ENCODE results near the gene DPPA5.

DNA sequence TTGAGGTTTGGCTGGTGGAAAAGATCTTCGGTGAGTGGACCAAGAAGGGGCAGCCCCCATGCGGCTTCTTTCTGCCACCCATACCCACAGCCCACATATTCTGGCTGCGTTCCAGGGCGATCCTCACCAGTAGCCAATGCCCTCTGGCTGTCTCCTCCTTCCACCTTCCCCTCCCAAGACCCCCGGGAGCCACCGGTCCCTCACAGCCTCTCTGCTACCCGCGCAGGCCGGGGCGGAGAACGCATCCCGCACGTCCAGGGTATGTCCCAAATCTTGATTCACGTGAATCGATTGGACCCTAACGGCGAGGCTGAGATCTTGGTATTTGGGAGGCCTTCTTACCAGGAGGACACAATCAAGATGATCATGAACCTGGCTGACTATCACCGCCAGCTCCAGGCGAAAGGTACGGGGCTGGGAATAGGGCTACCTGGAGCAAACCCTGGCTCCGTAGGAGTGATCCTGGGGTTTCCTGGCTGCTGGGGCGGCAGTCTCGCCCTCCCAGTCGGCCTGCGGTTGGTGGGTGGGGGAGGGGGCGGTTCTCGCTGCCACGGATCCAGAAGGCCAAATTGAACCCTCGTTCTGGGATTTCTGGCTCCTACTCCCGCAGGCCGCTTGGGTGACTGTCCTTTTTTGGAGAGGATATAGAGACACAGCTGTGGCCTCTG is 8.9 kb upstream of the DPPA5 start:
- TF ChIP-seq, protein P1, sequence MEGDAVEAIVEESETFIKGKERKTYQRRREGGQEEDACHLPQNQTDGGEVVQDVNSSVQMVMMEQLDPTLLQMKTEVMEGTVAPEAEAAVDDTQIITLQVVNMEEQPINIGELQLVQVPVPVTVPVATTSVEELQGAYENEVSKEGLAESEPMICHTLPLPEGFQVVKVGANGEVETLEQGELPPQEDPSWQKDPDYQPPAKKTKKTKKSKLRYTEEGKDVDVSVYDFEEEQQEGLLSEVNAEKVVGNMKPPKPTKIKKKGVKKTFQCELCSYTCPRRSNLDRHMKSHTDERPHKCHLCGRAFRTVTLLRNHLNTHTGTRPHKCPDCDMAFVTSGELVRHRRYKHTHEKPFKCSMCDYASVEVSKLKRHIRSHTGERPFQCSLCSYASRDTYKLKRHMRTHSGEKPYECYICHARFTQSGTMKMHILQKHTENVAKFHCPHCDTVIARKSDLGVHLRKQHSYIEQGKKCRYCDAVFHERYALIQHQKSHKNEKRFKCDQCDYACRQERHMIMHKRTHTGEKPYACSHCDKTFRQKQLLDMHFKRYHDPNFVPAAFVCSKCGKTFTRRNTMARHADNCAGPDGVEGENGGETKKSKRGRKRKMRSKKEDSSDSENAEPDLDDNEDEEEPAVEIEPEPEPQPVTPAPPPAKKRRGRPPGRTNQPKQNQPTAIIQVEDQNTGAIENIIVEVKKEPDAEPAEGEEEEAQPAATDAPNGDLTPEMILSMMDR (optimal IDR thresholded peaks at IDR 0.05 in 1 of 3, IDR thresholded peaks at IDR 0.05 in 1 of 3, conservative IDR thresholded peaks at IDR 0.05 in 1 of 3; ENCODE audit: extremely low read depth in 1 of 3, insufficient read depth in 2 of 3, low read length in 3 of 3) = no peak
- TF ChIP-seq EZH2 (IDR thresholded peaks at IDR 0.05; ENCODE audit: low read length) = no peak

All from keratinocyte (primary cell).